CD4-positive, alpha-beta T cell (primary cell): ENCODE measurements around the gene OPN5. TPM values are rescaled to one million over a fixed set of nuclear protein-coding genes. Genes with fewer than 3 reads are reported as not detected.

Experiments used
- ATAC-seq: fragments of 200-7000 bp; cut with Tn5 transposase; one replicate; pipeline ENCODE4 v1.10.0; 2022; ENCODE audit warnings: mild to moderate bottlenecking; ENCODE audit not compliant: poor library complexity
- CTCF ChIA-PET: fragments of 350-600 bp; sonication (Branson Sonifier 250); formaldehyde crosslinking; loops from one replicate; lab custom pipeline; 2021; ENCODE audit warnings: antibody characterized with exemption, inconsistent platforms; lab: Charles Lee
- POLR2A ChIA-PET: fragments of 350-600 bp; sonication (Branson Sonifier 250); formaldehyde crosslinking; loops from one replicate; lab custom pipeline; 2021; ENCODE audit warnings: antibody characterized with exemption, inconsistent platforms; lab: Charles Lee
- DNase-seq, 14 experiments: peaks; one replicate each; pipeline ENCODE4 v3.0.0-alpha.2; 2013 to 2020; ENCODE audit warnings: mixed read lengths in 2 of 14
- H3K27ac ChIP-seq, 2 donors: one replicate each; pipeline versions ENCODE4 v1.5.1 to v1.7.0; 2013; ENCODE audit warnings: low read length in 2 of 2, low read depth in 1 of 2, mild to moderate bottlenecking in 1 of 2
- H3K27me3 ChIP-seq, 2 experiments: 1 replicate in 1 of 2; 2 replicates in 1 of 2; pipeline versions ENCODE4 v1.6.1 to v1.7.0; 2013; ENCODE audit warnings: low read length in 2 of 2, control low read depth in 1 of 2, mild to moderate bottlenecking in 1 of 2, moderate library complexity in 1 of 2; ENCODE audit not compliant: insufficient read depth in 2 of 2, control insufficient read depth in 1 of 2
- H3K36me3 ChIP-seq: one replicate; pipeline ENCODE4 v1.6.1; 2013; ENCODE audit warnings: low read length, control low read depth; ENCODE audit not compliant: insufficient read depth
- H3K4me1 ChIP-seq: one replicate; pipeline ENCODE4 v1.6.1; 2013; ENCODE audit warnings: low read length, control low read depth; ENCODE audit not compliant: insufficient read depth
- H3K4me3 ChIP-seq: one replicate; pipeline ENCODE4 v1.5.1; 2013; ENCODE audit warnings: mild to moderate bottlenecking, low read length, moderate library complexity
- H3K9me3 ChIP-seq, 2 experiments: 1 replicate in 1 of 2; 2 replicates in 1 of 2; pipeline versions ENCODE4 v1.6.1 to v1.7.0; 2013; ENCODE audit warnings: low read length in 2 of 2, mild to moderate bottlenecking in 2 of 2, control low read depth in 1 of 2, moderate library complexity in 1 of 2; ENCODE audit not compliant: control insufficient read depth in 1 of 2, insufficient read depth in 1 of 2
- H3K27ac Mint-ChIP-seq: one replicate; pipeline ENCODE4 v1.8.0; 2020; ENCODE audit warnings: mixed read lengths
- H3K27me3 Mint-ChIP-seq: one replicate; pipeline ENCODE4 v1.8.0; 2021; ENCODE audit warnings: mixed read lengths
- H3K36me3 Mint-ChIP-seq: one replicate; pipeline ENCODE4 v1.8.0; 2021; ENCODE audit warnings: low read depth, mixed read lengths
- H3K4me1 Mint-ChIP-seq: one replicate; pipeline ENCODE4 v1.8.0; 2021; ENCODE audit warnings: low read depth, mixed read lengths
- H3K4me3 Mint-ChIP-seq: one replicate; pipeline ENCODE4 v1.8.0; 2020; ENCODE audit warnings: mild to moderate bottlenecking, mixed read lengths
- H3K9me3 Mint-ChIP-seq: one replicate; pipeline ENCODE4 v1.8.0; 2020; ENCODE audit warnings: mixed read lengths
- CTCF ChIP-seq: fragments of 200-600 bp; IDR thresholded peaks from one replicate; pipeline ENCODE4 v1.8.0; 2022; ENCODE audit warnings: antibody characterized with exemption, mild to moderate bottlenecking
- intact Hi-C, 2 experiments: fragments of 100-400 bp; cut with DNase I in 1 of 2; cut with micrococcal nuclease in 1 of 2; formaldehyde crosslinking; loops; one replicate each; pipeline versions ENCODE4 v1.15.1 to v1.9.0; 2023 to 2025; cut with DNase I, micrococcal nuclease
- total RNA-seq, 174 experiments: library from RNA in 2 of 174; stranded (reverse) in 2 of 174; gene quantifications; one replicate each; pipeline ENCODE4 v1.2.3 and lab custom pipeline; 2021 to 2026

Gene OPN5
- total RNA-seq, 2 experiments from 2014 or later: not detected

GRCh38 chr6:47801984-47802383 is 20.2 kb downstream of the OPN5 start:
- H3K27me3 ChIP-seq: no peaks in the 10 kb centered on the region
- H3K36me3 Mint-ChIP-seq: no peaks in the 10 kb centered on the region
- H3K4me1 Mint-ChIP-seq: no peaks in the 10 kb centered on the region
- no peaks in the 10 kb centered on the region for H3K9me3 Mint-ChIP-seq
- ChIA-PET CTCF (no interaction called here), POLR2A (no interaction called here)
- peaks cover 33% of the 10 kb centered on the region for H3K27me3 Mint-ChIP-seq
- H3K27ac Mint-ChIP-seq: no peak overlapping the region
- intact Hi-C loops: no loop called here
- no peaks in the 10 kb centered on the region for H3K4me1 ChIP-seq
- TF ChIP-seq CTCF: no peak
- no peaks in the 10 kb centered on the region for H3K9me3 ChIP-seq
- H3K4me3 Mint-ChIP-seq: no peak overlapping the region
- H3K4me3 ChIP-seq: no peak overlapping the region
- DNase-seq (no peak), ATAC-seq (no peak)
- no peak overlapping the region for H3K27ac ChIP-seq
- H3K36me3 ChIP-seq: no peaks in the 10 kb centered on the region

DNA sequence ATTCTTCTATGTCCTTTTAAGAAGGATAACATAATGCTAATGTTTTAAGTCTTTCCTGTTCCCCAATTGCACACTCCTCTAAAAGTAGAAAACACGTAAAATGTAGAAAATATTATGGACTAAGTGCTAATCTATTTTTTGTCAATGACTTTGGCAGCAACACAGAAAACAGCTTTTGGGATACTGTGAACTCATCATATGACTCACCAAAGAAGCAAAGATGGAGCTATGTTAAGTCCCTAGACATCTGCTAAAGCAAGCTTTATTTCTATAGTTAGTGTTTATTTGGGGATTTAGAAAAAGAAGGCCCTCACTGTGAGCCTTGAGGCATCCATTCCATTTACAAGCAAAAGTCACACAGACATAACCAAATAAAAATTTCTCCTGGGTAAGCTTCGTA is 23.0 kb downstream of the OPN5 start:
- ATAC-seq: no peak
- H3K9me3 Mint-ChIP-seq: no peaks in the 10 kb centered on the region
- Histone ChIP-seq H3K36me3 (no peaks in the 10 kb centered on the region), H3K4me1 (no peaks in the 10 kb centered on the region), H3K27ac (no peak overlapping the region), H3K27me3 (no peaks in the 10 kb centered on the region), H3K9me3 (no peaks in the 10 kb centered on the region), H3K4me3 (no peak overlapping the region)
- H3K4me3 Mint-ChIP-seq: no peak overlapping the region
- no peak for DNase-seq
- ChIA-PET CTCF (interaction anchor here (1.3 kb wide), 1 partner anchor 16 kb away, joined by 3 read pairs; no protein-coding TSS in a partner anchor), POLR2A (no interaction called here)
- intact Hi-C loops: no loop called here
- no peaks in the 10 kb centered on the region for H3K4me1 Mint-ChIP-seq
- H3K36me3 Mint-ChIP-seq: no peaks in the 10 kb centered on the region
- H3K27me3 Mint-ChIP-seq: peaks cover 36% of the 10 kb centered on the region
- TF ChIP-seq CTCF: no peak
- no peak overlapping the region for H3K27ac Mint-ChIP-seq

- H3K27me3 Mint-ChIP-seq: peaks cover 13% of the 10 kb centered on the region
- no peak for TF ChIP-seq CTCF
- intact Hi-C loops: no loop called here
- H3K9me3 Mint-ChIP-seq: no peaks in the 10 kb centered on the region
- no peak overlapping the region for H3K4me3 Mint-ChIP-seq
- H3K36me3 Mint-ChIP-seq: no peaks in the 10 kb centered on the region
- ChIA-PET POLR2A (no interaction called here), CTCF (interaction anchor here (1.0 kb wide), 1 partner anchor 118 kb away, joined by 3 read pairs; no protein-coding TSS in a partner anchor)
- H3K4me1 ChIP-seq: no peaks in the 10 kb centered on the region
- no peak for ATAC-seq
- H3K27ac Mint-ChIP-seq: no peak overlapping the region
- no peak overlapping the region for H3K4me3 ChIP-seq
- H3K4me1 Mint-ChIP-seq: no peaks in the 10 kb centered on the region
- H3K27me3 ChIP-seq: peaks cover 0 to 5% of the 10 kb centered on the region in 2 experiments
- DNase-seq: no peak
- no peaks in the 10 kb centered on the region for H3K36me3 ChIP-seq
- H3K9me3 ChIP-seq: no peaks in the 10 kb centered on the region
- no peak overlapping the region for H3K27ac ChIP-seq
Measured at GRCh38 chr6:47809873-47810272, 28.0 kb downstream of the OPN5 start.
